Natural killer cell (primary cell): ENCODE data around the gene RSF1. TPM values are rescaled to one million over a fixed set of nuclear protein-coding genes. Genes with fewer than 3 reads are reported as not detected.

ENCODE experiments used
- ATAC-seq, 3 donors: fragments of 150-1000 bp in 2 of 3; fragments of 200-7000 bp in 1 of 3; cut with Tn5 transposase; 1 replicate in 1 of 3; 2 replicates in 2 of 3; pipeline ENCODE4 v1.10.0; 2021; ENCODE audit warnings: mild to moderate bottlenecking in 2 of 3, moderate library complexity in 2 of 3
- DNase-seq, 2 donors: peaks; one replicate each; pipeline versions ENCODE4 v3.0.0 to v3.0.0-alpha.2; 2013 to 2021; ENCODE audit warnings: mixed read lengths in 1 of 2
- H3K27ac ChIP-seq: one replicate; pipeline ENCODE4 v1.5.1; 2013; ENCODE audit warnings: mild to moderate bottlenecking, low read length
- H3K27me3 ChIP-seq: one replicate; pipeline ENCODE4 v1.6.1; 2013; ENCODE audit warnings: low read length; ENCODE audit not compliant: control insufficient read depth, insufficient read depth
- H3K36me3 ChIP-seq: one replicate; pipeline ENCODE4 v1.6.1; 2013; ENCODE audit warnings: low read length; ENCODE audit not compliant: control insufficient read depth, insufficient read depth
- H3K4me1 ChIP-seq: one replicate; pipeline ENCODE4 v1.6.1; 2013; ENCODE audit warnings: low read length; ENCODE audit not compliant: control insufficient read depth, insufficient read depth
- H3K4me3 ChIP-seq: one replicate; pipeline ENCODE4 v1.5.1; 2013; ENCODE audit warnings: low read length
- H3K9me3 ChIP-seq: one replicate; pipeline ENCODE4 v1.6.1; 2013; ENCODE audit warnings: low read length; ENCODE audit not compliant: control insufficient read depth, insufficient read depth
- H3K27ac Mint-ChIP-seq, 2 donors: one replicate each; pipeline ENCODE4 v1.8.0; 2022; ENCODE audit warnings: mild to moderate bottlenecking in 2 of 2, mixed read lengths in 2 of 2, moderate library complexity in 1 of 2
- H3K27me3 Mint-ChIP-seq, 2 donors: one replicate each; pipeline ENCODE4 v1.8.0; 2022; ENCODE audit warnings: low read depth in 2 of 2, mixed read lengths in 2 of 2
- H3K36me3 Mint-ChIP-seq: one replicate; pipeline ENCODE4 v1.8.0; 2022; ENCODE audit warnings: mixed read lengths
- H3K4me1 Mint-ChIP-seq, 2 donors: one replicate each; pipeline ENCODE4 v1.8.0; 2022; ENCODE audit warnings: mixed read lengths in 2 of 2
- H3K4me3 Mint-ChIP-seq: one replicate; pipeline ENCODE4 v1.8.0; 2022; ENCODE audit warnings: mild to moderate bottlenecking, moderate library complexity, mixed read lengths
- H3K9me3 Mint-ChIP-seq, 2 donors: one replicate each; pipeline ENCODE4 v1.8.0; 2022; ENCODE audit warnings: mixed read lengths in 2 of 2
- CTCF ChIP-seq: fragments of 200-600 bp; IDR thresholded peaks from one replicate; pipeline ENCODE4 v1.8.0; 2022; ENCODE audit warnings: antibody characterized with exemption
- WGBS: methylation state at CpG from one replicate; pipeline ENCODE4 v1.1.7; 2013; ENCODE audit warnings: missing lambda C conversion rate; ENCODE audit not compliant: insufficient coverage; 5-methylcytosine and 5-hydroxymethylcytosine counted together
- intact Hi-C: fragments of 100-400 bp; cut with micrococcal nuclease; formaldehyde crosslinking; loops from one replicate; pipeline ENCODE4 v1.14.2; 2022
- total RNA-seq, 4 donors: library from RNA; stranded (reverse); fragments of 120-200 nt in 1 of 4; gene quantifications; one replicate each; pipeline versions ENCODE4 v1.2.3 to v1.2.4, GENCODE V29; 2013 to 2022

The RSF1 gene
- total RNA-seq, 3 donors from 2014 or later (not counting 1 experiment from before 2014, with no cell fraction given), result 87.3 to 119 (median 110) TPM

GRCh38 chr11:77695417-77695816 is 125.1 kb downstream of the RSF1 start:
- Histone ChIP-seq H3K36me3 (peaks cover 67% of the 10 kb centered on the region), H3K9me3 (no peaks in the 10 kb centered on the region), H3K27ac (no peak overlapping the region), H3K27me3 (no peaks in the 10 kb centered on the region), H3K4me1 (no peaks in the 10 kb centered on the region), H3K4me3 (no peak overlapping the region)
- DNase-seq (no peak), ATAC-seq (no peak)
- H3K36me3 Mint-ChIP-seq, result peaks cover 15% of the 10 kb centered on the region
- no peaks in the 10 kb centered on the region for H3K27me3 Mint-ChIP-seq
- intact Hi-C loops, result no loop called here
- no peak overlapping the region for H3K4me3 Mint-ChIP-seq
- WGBS, result no CpG with 5 or more reads among the region's 1 CpG
- TF ChIP-seq CTCF, result no peak
- H3K4me1 Mint-ChIP-seq, result no peaks in the 10 kb centered on the region
- H3K27ac Mint-ChIP-seq, result no peak overlapping the region
- H3K9me3 Mint-ChIP-seq, result no peaks in the 10 kb centered on the region

- Histone ChIP-seq H3K36me3 (peaks cover 68% of the 10 kb centered on the region), H3K27me3 (no peaks in the 10 kb centered on the region), H3K4me3 (no peak overlapping the region), H3K9me3 (no peaks in the 10 kb centered on the region), H3K27ac (no peak overlapping the region), H3K4me1 (no peaks in the 10 kb centered on the region)
- Mint-ChIP-seq H3K27ac (no peak overlapping the region), H3K9me3 (no peaks in the 10 kb centered on the region), H3K4me3 (no peak overlapping the region), H3K27me3 (no peaks in the 10 kb centered on the region), H3K36me3 (peaks cover 7% of the 10 kb centered on the region), H3K4me1 (no peaks in the 10 kb centered on the region)
- ATAC-seq (no peak), DNase-seq (no peak)
- 90% methylated on average over 2 of the region's 3 CpGs for WGBS
- intact Hi-C loops, result no loop called here
- no peak for TF ChIP-seq CTCF
Measured at GRCh38 chr11:77690649-77691048, 129.9 kb downstream of the RSF1 start.

- Mint-ChIP-seq H3K4me3 (no peak overlapping the region), H3K36me3 (peaks cover 30% of the 10 kb centered on the region), H3K27ac (peak overlapping the region in 1 of 2 donors; percentile 41), H3K4me1 (no peaks in the 10 kb centered on the region), H3K9me3 (no peaks in the 10 kb centered on the region), H3K27me3 (no peaks in the 10 kb centered on the region)
- Histone ChIP-seq H3K4me1 (no peaks in the 10 kb centered on the region), H3K27ac (no peak overlapping the region), H3K36me3 (peaks cover 67% of the 10 kb centered on the region), H3K27me3 (no peaks in the 10 kb centered on the region), H3K4me3 (no peak overlapping the region), H3K9me3 (no peaks in the 10 kb centered on the region)
- TF ChIP-seq CTCF, result no peak
- DNase-seq (no peak), ATAC-seq (no peak)
- intact Hi-C loops, result no loop called here
Measured at GRCh38 chr11:77687088-77687487, 133.4 kb downstream of the RSF1 start.

- H3K4me1 ChIP-seq, result no peaks in the 10 kb centered on the region
- no peaks in the 10 kb centered on the region for H3K27me3 Mint-ChIP-seq
- H3K4me3 Mint-ChIP-seq, result no peak overlapping the region
- no peak for DNase-seq
- H3K36me3 ChIP-seq, result peaks cover 72% of the 10 kb centered on the region
- ATAC-seq, result no peak
- no peaks in the 10 kb centered on the region for H3K9me3 ChIP-seq
- no peaks in the 10 kb centered on the region for H3K4me1 Mint-ChIP-seq
- no peaks in the 10 kb centered on the region for H3K27me3 ChIP-seq
- TF ChIP-seq CTCF, result no peak
- H3K9me3 Mint-ChIP-seq, result no peaks in the 10 kb centered on the region
- peaks cover 40% of the 10 kb centered on the region for H3K36me3 Mint-ChIP-seq
- H3K27ac Mint-ChIP-seq, result no peak overlapping the region
- 100% methylated on average over 1 of the region's 3 CpGs for WGBS
- no peak overlapping the region for H3K4me3 ChIP-seq
- H3K27ac ChIP-seq, result no peak overlapping the region
- intact Hi-C loops, result no loop called here
Measured at GRCh38 chr11:77677138-77677537, 143.4 kb downstream of the RSF1 start.
